ENCODE results near the gene SH3D19.
"Not testable (repeated sequence)": the region's sequence is repeated elsewhere in the genome, so short reads cannot be mapped to it uniquely, and the experiment has no call there.

SH3D19 gene

DNA sequence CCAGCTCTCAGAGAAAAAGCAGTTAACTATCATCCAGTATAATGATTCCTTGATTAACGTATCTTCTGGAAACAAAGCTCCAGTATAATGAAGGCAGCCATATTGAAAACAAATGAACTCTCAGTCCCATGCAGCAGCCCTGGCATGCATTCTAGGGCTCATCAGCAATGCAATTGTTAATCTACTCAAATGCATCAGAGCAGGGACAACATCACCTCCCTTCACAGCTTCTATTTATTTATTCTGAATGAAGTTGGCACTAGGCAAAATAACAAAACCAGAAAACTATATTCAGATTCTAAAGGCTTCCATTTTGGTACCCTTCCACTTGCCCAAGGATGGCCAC is 11.4 kb downstream of the SH3D19 start:
- H3K27me3 Mint-ChIP-seq: peaks cover 8% of the 10 kb centered on the region
- H3K4me1 Mint-ChIP-seq (ENCODE audit: low read depth): no peaks in the 10 kb centered on the region
- no peak overlapping the region for H3K27ac Mint-ChIP-seq
- H3K9me3 Mint-ChIP-seq (ENCODE audit: low read depth): no peaks in the 10 kb centered on the region
- H3K36me3 Mint-ChIP-seq: no peaks in the 10 kb centered on the region
- no peak overlapping the region for H3K4me3 Mint-ChIP-seq

DNA sequence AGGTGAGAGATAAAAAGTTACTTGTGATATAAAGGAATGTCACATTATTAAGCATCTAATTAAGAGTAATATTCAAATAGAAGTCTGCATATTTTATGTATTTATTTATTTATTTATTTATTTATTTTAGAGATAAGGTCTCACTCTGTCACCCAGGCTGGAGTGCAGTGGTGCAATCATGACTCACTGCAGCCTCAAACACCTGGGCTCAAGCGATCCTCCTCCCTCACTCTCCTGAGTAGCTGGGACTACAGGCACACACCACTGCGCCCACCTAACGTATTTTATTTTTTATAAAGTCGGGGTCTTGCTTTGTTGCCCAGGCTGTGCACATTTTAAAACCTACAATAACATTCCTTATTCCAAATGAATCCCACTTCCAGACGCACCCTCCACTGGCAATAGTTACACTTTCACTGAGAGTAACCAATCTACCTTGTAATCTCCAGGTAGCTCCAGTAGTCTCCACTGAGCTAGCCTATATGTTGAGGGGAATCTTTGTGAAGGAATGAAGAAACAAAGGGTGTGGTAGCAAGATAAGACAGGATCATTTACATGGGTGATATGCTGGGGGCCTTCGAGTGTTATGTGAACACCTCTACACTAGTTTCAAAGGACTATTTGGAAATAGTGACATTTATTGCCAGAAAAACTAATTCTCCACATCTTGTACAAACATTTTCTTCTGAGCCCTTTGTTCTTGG is 11.9 kb downstream of the SH3D19 start:
- Mint-ChIP-seq H3K36me3 (no peaks in the 10 kb centered on the region), H3K27ac (no peak overlapping the region), H3K27me3 (peaks cover 8% of the 10 kb centered on the region), H3K4me3 (no peak overlapping the region), H3K9me3 (ENCODE audit: low read depth) (no peaks in the 10 kb centered on the region), H3K4me1 (ENCODE audit: low read depth) (no peaks in the 10 kb centered on the region)

DNA sequence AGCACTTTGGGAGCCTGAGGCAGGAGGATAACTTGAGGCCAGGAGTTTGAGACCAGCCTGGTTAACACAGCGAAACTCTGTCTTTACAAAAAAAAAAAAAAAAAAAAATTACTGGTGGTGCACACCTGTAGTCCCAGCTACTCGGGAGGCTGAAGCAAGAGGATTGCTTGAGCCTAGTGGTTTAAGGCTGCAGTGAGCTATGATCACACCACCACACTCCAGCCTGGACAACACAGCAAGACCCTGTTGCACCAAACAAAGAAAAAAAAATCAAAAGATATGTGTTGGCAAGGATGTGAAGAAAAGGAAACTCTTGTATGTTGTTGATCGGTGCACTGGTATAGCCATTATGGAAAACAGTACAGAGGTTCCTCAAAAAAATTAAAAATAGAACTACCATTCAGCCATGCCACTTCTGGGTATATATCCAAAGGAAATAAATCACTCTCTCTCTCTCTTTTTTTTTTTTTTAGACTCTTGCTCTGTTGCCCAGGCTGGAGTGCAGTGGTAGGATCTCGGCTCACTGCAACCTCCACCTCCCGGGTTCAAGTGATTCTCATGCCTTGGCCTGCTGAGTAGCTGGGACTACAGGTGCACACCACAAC is 15.2 kb downstream of the SH3D19 start:
- Mint-ChIP-seq H3K9me3 (ENCODE audit: low read depth) (no peaks in the 10 kb centered on the region), H3K4me3 (no peak overlapping the region), H3K4me1 (ENCODE audit: low read depth) (no peaks in the 10 kb centered on the region), H3K27ac (no peak overlapping the region), H3K36me3 (no peaks in the 10 kb centered on the region), H3K27me3 (no peaks in the 10 kb centered on the region)

DNA sequence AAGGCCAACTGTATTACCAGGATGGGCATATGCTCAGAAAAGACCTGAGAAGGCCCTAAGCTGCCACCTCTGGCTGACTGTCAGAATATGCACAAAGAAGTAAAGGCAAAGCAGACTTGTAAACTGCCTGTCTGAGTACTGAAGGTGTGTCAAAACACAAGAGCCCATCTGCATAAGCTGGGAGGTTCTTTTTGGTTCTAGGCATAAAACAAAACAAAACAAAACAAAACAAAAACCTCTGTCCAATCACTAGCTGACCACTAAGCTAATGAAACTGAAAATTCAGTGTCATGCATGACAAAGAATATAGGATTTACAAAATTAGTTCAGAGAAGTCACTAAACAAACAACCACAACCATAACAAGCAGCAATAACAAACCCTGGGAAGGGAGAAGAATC is 20.6 kb downstream of the SH3D19 start:
- Mint-ChIP-seq H3K4me1 (ENCODE audit: low read depth) (no peaks in the 10 kb centered on the region), H3K36me3 (no peaks in the 10 kb centered on the region), H3K4me3 (no peak overlapping the region), H3K27me3 (peaks cover 3% of the 10 kb centered on the region), H3K9me3 (ENCODE audit: low read depth) (no peaks in the 10 kb centered on the region), H3K27ac (no peak overlapping the region)

DNA sequence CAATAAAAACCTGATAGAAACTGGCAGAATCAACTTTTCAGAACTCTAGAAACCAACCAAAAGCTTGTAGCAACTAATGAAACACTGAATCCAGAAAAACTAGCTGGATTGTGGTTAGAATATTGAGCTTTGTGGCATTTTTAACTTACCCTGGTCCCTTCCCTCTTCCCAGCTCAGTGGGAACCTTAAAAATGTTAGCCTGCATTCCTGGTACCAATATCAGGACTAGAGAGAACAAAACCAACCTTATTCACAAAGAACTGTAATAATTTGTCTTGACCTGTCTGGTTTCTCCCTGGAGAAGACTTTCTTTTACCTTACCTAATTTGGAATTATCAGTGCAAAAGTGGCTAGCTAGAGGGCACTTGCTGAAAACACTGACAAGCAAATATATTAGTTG is 21.2 kb downstream of the SH3D19 start:
- H3K4me3 Mint-ChIP-seq: no peak overlapping the region
- H3K36me3 Mint-ChIP-seq: no peaks in the 10 kb centered on the region
- peaks cover 3% of the 10 kb centered on the region for H3K27me3 Mint-ChIP-seq
- H3K9me3 Mint-ChIP-seq (ENCODE audit: low read depth): no peaks in the 10 kb centered on the region
- H3K4me1 Mint-ChIP-seq (ENCODE audit: low read depth): no peaks in the 10 kb centered on the region
- no peak overlapping the region for H3K27ac Mint-ChIP-seq

DNA sequence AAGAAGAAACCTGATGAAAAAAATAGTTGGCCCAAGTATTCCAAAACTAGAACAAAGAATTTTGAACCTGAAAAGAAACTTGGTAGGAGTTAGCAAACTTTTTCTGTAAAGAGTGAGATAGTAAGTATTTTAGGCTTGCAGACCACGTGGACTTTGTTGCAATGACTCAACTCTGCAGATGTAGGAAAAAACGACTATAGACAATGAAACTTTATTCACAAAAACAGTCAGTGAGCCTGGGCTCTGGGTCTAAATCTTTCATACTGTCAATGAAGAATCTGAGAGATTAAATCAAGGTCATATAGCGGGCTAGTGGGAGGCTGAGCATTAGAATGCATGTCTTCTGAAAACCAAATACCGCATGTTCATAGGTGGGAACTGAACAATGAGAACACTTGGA is 23.0 kb downstream of the SH3D19 start:
- Mint-ChIP-seq H3K27me3 (peaks cover 3% of the 10 kb centered on the region), H3K9me3 (ENCODE audit: low read depth) (no peaks in the 10 kb centered on the region), H3K4me1 (ENCODE audit: low read depth) (no peaks in the 10 kb centered on the region), H3K4me3 (no peak overlapping the region), H3K27ac (no peak overlapping the region), H3K36me3 (no peaks in the 10 kb centered on the region)

DNA sequence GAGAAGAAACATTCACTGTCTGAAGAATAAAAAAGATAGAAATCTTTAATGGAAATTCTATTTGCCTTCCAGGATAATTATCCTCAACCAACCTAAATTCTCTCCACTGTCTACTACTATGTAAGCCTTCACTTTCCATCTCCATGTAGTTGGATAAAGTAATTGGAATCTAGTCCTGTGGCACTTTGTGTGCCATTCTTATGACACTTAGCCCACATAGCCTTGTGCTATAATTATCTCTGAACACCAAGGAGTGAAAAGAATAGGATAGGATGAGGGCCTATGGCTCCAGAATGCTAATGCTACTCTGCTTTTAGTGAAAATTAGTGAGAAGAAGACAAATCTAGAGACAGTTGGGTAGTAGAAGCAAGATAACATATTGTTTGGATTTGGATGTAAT is 28.2 kb downstream of the SH3D19 start:
- H3K9me3 Mint-ChIP-seq (ENCODE audit: low read depth): no peaks in the 10 kb centered on the region

DNA sequence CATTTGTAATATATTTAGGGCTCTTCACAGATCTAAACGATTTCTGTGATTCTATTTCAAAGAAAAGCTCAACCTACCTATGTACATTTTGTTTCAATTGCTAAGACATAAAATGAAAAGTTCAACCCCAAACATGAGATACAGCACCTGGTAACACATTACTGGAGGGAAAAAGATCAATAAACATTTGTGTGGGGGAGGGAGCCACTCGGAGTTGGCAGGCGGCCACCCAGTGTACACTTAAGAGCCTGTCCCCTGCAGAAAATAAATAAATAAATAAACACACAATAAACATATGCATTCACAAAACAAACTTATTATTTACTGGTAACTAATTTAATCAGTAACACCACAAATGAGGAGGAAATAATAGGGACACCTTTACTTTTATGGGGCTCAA is 29.2 kb downstream of the SH3D19 start:
- Mint-ChIP-seq H3K4me3 (no peak overlapping the region), H3K9me3 (ENCODE audit: low read depth) (no peaks in the 10 kb centered on the region), H3K36me3 (no peaks in the 10 kb centered on the region), H3K27me3 (peaks cover 1% of the 10 kb centered on the region), H3K4me1 (ENCODE audit: low read depth) (no peaks in the 10 kb centered on the region), H3K27ac (no peak overlapping the region)

More for the DNA sequence above, 28.2 kb downstream of the SH3D19 start:
- H3K36me3 Mint-ChIP-seq: no peaks in the 10 kb centered on the region
- no peak overlapping the region for H3K4me3 Mint-ChIP-seq
- no peak overlapping the region for H3K27ac Mint-ChIP-seq
- H3K4me1 Mint-ChIP-seq (ENCODE audit: low read depth): no peaks in the 10 kb centered on the region
- peaks cover 3% of the 10 kb centered on the region for H3K27me3 Mint-ChIP-seq

DNA sequence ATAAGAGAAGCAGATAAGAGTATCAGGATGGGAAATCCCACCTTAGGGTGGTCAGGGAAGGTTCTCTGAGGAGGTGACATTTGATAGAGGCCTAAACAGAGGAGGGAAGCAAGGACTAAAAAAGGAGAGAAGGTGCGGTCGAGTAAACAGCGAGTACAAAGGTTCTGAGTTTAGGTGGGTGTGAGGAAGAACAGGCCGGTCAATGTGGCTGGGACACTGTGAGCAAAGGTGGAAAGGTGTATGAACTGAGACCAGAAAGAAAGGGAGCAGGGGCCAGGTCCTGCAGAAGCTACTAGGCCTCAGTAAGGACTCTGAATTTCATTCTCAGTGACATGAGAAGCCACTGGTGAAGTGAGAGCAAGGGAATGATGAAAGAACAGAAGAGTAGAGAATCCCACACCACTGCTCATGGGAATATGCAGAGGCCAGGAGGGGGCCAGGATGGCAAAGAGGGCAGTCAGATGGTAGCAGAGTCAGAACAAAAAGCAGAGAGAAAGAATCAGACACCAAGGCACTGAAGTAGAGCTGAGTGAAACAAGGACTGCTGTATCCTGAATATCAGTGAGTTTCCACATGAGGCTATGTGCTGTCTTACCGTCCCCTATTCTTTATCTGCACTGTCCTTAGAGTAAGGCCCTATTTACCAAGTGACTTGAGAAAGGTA is 30.4 kb downstream of the SH3D19 start:
- no peak overlapping the region for H3K4me3 Mint-ChIP-seq
- no peaks in the 10 kb centered on the region for H3K9me3 Mint-ChIP-seq (ENCODE audit: low read depth)
- no peaks in the 10 kb centered on the region for H3K27me3 Mint-ChIP-seq
- no peak overlapping the region for H3K27ac Mint-ChIP-seq
- no peaks in the 10 kb centered on the region for H3K36me3 Mint-ChIP-seq
- H3K4me1 Mint-ChIP-seq (ENCODE audit: low read depth): no peaks in the 10 kb centered on the region

DNA sequence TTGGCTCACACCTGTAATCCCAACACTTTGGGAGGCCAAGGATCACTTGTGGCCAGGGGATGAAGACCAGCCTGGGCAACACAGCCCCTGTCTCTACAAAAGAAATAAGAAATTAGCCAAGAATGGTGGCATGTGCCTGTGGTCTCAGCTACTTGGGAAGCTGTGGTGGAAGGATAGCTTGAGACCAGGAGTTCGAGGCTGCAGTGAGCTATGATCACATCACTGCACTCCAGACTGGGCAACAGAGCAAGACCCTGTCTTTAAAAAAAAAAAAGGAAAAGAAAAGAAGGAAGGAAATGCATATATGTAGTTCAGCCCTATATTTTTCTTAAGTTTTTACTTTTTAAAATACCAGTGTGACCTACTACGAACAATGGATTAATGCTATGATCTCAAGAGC is 33.4 kb downstream of the SH3D19 start:
- Mint-ChIP-seq H3K4me1 (ENCODE audit: low read depth) (no peaks in the 10 kb centered on the region), H3K27me3 (no peaks in the 10 kb centered on the region), H3K9me3 (ENCODE audit: low read depth) (no peaks in the 10 kb centered on the region), H3K4me3 (no peak overlapping the region), H3K27ac (no peak overlapping the region), H3K36me3 (no peaks in the 10 kb centered on the region)

DNA sequence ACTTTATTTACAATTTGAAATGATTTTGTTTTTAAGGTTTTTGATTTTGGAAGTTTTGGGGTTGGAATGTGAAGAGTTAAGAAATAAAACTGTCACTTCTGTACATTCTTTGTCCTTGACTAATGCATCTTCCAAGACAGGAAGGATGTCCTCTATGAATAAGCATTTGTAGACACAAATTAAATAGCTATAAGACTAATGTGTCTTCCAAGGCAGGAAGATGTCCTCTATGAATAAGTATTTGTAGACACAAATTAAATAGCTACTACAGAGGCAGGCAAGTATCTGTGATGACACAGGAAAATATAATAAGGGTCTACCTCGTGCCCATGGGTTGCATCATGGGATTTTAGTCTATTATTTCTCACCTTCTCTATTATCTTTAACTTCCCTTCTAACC is 33.9 kb downstream of the SH3D19 start:
- Mint-ChIP-seq H3K4me1 (ENCODE audit: low read depth) (no peaks in the 10 kb centered on the region), H3K27me3 (no peaks in the 10 kb centered on the region), H3K27ac (no peak overlapping the region), H3K36me3 (no peaks in the 10 kb centered on the region), H3K9me3 (ENCODE audit: low read depth) (no peaks in the 10 kb centered on the region), H3K4me3 (no peak overlapping the region)

DNA sequence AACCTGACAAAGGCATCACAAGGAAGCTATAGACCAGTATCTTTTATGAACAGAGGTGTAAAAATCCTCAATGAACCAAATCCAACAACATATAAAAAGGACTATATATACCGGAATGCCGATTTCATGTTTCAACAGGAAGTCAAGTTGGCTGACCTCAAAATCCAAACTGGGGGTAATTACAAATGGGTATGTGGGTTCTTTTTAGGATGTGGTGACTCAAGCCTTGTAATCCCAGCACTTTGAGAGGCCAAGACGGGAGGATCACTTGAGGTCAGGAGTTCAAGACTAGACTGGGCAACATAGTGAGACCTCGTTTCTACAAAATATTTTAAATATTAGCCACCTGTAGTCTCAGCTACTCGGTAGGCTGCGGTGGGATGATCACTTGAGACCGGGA is 38.0 kb downstream of the SH3D19 start:
- Mint-ChIP-seq H3K4me1 (ENCODE audit: low read depth) (no peaks in the 10 kb centered on the region), H3K27me3 (no peaks in the 10 kb centered on the region), H3K36me3 (peaks cover 2% of the 10 kb centered on the region), H3K9me3 (ENCODE audit: low read depth) (no peaks in the 10 kb centered on the region), H3K27ac (no peak overlapping the region), H3K4me3 (no peak overlapping the region)

DNA sequence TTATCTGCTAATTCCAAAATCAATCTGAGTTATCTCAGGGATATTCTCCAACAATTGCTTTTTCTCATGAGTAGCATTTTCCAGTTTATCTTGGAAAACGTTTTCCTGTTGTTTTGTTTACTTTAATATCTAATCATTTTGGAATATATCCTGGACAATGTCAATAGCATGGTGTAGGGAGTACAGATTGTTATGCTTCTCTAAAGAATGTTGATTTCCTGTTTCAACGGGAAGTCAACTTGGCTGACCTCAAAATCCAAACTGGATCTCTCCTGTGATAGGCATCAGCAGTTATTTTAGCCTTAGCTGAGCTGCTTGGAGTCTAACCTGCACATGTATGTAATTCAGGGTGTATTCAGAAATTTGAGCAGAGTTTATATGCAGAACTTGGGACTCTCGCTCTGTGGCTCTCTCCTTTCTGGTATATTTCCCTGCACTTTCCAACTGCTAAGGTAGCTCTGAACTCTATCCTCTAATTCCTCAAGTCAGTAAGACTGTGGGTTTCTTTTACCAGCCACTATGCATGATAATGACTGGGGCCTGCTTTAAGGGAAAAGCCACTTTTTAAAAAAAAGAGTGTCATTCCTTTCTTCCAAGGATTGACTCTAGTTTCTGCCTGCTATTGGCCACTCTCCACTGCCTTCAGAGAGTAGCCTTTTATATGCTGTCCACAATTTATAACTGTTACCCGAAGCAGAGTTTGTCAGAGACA is 40.7 kb downstream of the SH3D19 start:
- peaks cover 4% of the 10 kb centered on the region for H3K27me3 Mint-ChIP-seq
- H3K9me3 Mint-ChIP-seq (ENCODE audit: low read depth): no peaks in the 10 kb centered on the region
- no peak overlapping the region for H3K4me3 Mint-ChIP-seq
- no peaks in the 10 kb centered on the region for H3K4me1 Mint-ChIP-seq (ENCODE audit: low read depth)
- peaks cover 2% of the 10 kb centered on the region for H3K36me3 Mint-ChIP-seq
- H3K27ac Mint-ChIP-seq: no peak overlapping the region

DNA sequence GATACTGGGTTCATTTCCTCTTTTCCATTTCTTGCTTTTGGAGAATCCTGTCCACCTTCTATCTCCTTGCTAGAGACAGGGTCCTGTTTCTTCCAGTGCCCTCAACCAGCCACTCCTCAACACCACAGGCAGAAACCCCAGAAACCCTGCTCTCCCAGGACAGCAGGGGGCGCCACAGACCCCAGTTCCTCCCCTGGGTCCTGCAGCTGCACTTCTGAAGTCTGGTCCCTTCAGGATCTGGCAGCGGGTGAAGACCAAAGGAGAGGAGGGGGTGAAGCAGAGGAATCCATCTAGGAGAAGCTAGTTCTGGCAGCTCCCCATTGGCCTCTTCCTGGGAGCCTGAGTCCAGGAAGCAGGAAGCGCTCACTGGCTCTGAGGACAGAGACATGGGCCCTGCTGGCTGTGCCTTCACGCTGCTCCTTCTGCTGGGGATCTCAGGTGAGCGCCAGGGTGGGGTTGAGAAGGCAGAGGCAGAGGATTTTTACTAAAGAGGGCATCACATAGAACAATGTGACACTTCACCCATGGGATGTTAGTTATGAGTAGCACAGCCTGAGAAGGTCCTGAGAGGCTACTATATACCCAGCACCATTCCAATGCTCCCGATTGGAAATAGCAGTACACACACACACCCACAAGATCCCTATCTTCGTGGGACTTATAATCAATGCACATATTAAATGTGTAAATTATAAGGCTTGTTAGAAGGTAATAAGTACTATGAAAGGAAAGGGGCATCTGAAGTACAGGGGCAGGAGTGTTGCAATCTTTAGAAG is 48.4 kb downstream of the SH3D19 start, which contains the start of gene PRSS48:
TSS of gene PRSS48 (plus strand) at position 375 of the 776 bp plus-strand sequence. CDS start at position 387, 12 bp downstream.
- no peaks in the 10 kb centered on the region for H3K4me1 Mint-ChIP-seq (ENCODE audit: low read depth)
- H3K27me3 Mint-ChIP-seq: peaks cover 5% of the 10 kb centered on the region
- no peak within 1 kb of the TSS for H3K4me3 Mint-ChIP-seq
- H3K9me3 Mint-ChIP-seq (ENCODE audit: low read depth): no peaks in the 10 kb centered on the region
- H3K27ac Mint-ChIP-seq: no peak within 1 kb of the TSS
- no peaks in the 10 kb centered on the region for H3K36me3 Mint-ChIP-seq

DNA sequence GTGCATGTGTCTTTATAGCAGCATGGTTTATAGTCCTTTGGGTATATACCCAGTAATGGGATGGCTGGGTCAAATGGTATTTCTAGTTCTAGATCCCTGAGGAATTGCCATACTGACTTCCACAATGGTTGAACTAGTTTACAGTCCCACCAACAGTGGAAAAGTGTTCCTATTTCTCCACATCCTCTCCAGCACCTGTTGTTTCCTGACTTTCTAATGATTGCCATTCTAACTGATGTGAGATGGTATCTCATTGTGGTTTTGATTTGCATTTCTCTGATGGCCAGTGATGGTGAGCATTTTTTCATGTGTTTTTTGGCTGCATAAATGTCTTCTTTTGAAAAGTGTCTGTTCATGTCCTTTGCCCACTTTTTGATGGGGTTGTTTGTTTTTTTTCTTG is 56.5 kb downstream of the SH3D19 start:
- H3K9me3 Mint-ChIP-seq (ENCODE audit: low read depth); H3K4me1 Mint-ChIP-seq (ENCODE audit: low read depth): not testable (repeated sequence)

More for the DNA sequence above, 56.5 kb downstream of the SH3D19 start:
- not testable (repeated sequence) for H3K4me3 Mint-ChIP-seq, H3K36me3 Mint-ChIP-seq, H3K27ac Mint-ChIP-seq, H3K27me3 Mint-ChIP-seq

Measured in activated naive CD8-positive, alpha-beta T cell (primary cell).